ENCODE measurements around the gene HNF1A.

DNA sequence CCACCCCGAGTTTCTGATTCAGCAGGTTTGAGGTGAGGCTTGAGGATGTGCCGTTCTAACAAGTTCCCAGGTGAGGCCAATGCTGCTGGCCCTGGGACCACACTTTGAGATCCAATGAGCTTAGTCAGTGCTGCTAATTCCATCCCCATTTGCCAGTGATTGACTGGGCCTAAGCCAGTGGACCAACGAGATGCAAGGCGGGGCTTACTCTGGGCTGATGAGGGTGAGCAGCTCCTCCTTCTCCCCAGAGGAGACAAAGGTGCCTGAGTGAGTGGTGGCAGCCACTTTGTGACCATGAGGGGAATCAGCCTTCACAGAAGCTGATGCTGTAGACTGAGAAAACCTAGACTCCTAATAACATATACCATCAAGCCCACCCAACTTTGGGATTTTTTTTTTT, 23.1 kb upstream of the HNF1A start:
- TF ChIP-seq, protein P1, sequence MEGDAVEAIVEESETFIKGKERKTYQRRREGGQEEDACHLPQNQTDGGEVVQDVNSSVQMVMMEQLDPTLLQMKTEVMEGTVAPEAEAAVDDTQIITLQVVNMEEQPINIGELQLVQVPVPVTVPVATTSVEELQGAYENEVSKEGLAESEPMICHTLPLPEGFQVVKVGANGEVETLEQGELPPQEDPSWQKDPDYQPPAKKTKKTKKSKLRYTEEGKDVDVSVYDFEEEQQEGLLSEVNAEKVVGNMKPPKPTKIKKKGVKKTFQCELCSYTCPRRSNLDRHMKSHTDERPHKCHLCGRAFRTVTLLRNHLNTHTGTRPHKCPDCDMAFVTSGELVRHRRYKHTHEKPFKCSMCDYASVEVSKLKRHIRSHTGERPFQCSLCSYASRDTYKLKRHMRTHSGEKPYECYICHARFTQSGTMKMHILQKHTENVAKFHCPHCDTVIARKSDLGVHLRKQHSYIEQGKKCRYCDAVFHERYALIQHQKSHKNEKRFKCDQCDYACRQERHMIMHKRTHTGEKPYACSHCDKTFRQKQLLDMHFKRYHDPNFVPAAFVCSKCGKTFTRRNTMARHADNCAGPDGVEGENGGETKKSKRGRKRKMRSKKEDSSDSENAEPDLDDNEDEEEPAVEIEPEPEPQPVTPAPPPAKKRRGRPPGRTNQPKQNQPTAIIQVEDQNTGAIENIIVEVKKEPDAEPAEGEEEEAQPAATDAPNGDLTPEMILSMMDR (IDR thresholded peaks at IDR 0.05) = no peak
- TF ChIP-seq POLR2AphosphoS5 (IDR thresholded peaks at IDR 0.05) (no peak), EP300 (IDR thresholded peaks at IDR 0.05) (no peak)
